Omental fat pad (tissue), 4 donors: ENCODE results near the gene ZNF467. TPM values are rescaled to one million over a fixed set of nuclear protein-coding genes. Genes with fewer than 3 reads are reported as not detected.

Experiments used
- ATAC-seq: fragments of 150-250 bp; one replicate; pipeline ENCODE4 v1.9.1; 2016; ENCODE audit warnings: mild to moderate bottlenecking, moderate library complexity; ENCODE audit not compliant: low FRiP score
- DNase-seq: peaks from one replicate; pipeline ENCODE4 v3.0.0-alpha.2; 2019; ENCODE audit warnings: low spot score
- CTCF ChIP-seq, 3 donors: fragments of 450-650 bp; IDR thresholded peaks; one replicate each; pipeline ENCODE4 v1.5.1; 2016 to 2017; ENCODE audit warnings: antibody characterized with exemption in 3 of 3, mild to moderate bottlenecking in 3 of 3, moderate library complexity in 2 of 3
- total RNA-seq, 4 donors: library from RNA; depleted of rRNA; stranded (reverse); fragments of >200 nt; gene quantifications; one replicate each; pipeline ENCODE4 v1.1.0, GENCODE V29; 2016

The ZNF467 gene
- total RNA-seq, 4 donors from 2014 or later = 4.2 to 15.8 (median 7.0) TPM

DNA sequence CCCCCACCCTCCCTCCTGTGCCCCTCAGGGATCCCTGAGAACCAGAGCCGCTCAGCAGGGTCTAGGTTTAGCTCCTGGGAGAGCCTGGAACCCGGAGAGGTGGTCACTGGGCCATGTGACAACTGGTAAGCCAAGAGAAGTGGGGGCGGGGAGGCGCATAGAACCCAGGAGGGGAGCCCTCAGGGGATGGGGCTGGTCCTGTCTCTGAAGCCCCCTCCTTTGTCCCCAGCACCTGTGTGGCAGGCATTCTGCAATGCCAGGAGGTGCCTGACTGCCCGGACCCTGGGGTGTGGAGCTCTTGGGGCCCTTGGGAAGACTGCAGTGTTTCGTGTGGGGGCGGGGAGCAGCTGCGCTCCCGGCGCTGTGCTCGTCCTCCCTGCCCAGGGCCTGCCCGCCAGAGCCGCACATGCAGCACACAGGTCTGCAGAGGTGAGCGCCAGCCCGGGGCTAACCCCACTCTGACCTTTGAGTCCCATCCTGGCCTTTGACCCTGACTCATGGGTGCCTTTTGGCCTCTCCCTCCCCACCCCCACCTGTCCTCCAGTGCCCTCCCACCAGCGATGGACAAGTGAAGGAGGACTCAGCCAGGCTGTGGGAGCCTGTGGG, 42.4 kb upstream of the ZNF467 start:
- no peak for TF ChIP-seq CTCF (IDR thresholded peaks at IDR 0.05)
- ATAC-seq = no peak
- DNase-seq = no peak

DNA sequence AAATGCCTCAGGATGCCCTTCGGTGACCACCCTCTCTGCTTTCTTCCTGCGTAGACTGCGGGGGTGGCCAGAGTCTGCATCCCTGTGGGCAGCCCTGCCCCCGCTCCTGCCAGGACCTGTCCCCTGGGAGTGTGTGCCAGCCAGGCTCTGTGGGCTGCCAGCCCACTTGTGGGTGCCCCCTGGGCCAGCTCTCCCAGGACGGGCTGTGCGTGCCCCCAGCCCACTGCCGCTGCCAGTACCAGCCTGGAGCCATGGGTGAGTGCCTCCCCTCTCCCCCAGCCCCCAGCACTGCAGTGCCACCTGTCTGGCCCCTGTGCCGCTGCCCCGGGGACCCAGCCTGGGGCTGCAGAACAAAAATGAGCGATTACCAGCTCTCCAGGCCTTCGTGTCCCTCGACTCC, 41.7 kb upstream of the ZNF467 start:
- no peak for TF ChIP-seq CTCF (IDR thresholded peaks at IDR 0.05)
- ATAC-seq = no peak
- no peak for DNase-seq

DNA sequence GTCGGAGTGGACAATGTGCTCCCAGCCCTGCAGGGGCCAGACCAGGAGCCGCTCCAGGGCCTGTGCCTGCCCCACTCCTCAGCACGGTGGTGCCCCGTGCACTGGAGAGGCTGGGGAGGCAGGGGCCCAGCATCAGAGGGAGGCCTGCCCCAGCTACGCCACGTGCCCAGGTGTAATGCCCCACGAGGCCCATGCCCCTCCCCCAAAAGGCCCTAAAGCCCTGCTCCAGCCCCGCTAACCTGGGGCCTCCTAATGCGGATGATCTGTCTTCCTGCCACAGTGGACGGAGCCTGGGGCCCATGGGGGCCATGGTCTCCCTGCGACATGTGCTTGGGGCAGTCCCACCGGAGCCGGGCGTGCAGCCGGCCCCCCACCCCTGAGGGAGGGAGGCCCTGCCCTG, 41.1 kb upstream of the ZNF467 start:
- ATAC-seq = no peak
- no peak for TF ChIP-seq CTCF (IDR thresholded peaks at IDR 0.05)
- no peak for DNase-seq

- ATAC-seq (no peak), DNase-seq (no peak)
- no peak for TF ChIP-seq CTCF (IDR thresholded peaks at IDR 0.05)
These were observed 40.1 kb upstream of the ZNF467 start for GRCh38 chr7:149813254-149814035.

DNA sequence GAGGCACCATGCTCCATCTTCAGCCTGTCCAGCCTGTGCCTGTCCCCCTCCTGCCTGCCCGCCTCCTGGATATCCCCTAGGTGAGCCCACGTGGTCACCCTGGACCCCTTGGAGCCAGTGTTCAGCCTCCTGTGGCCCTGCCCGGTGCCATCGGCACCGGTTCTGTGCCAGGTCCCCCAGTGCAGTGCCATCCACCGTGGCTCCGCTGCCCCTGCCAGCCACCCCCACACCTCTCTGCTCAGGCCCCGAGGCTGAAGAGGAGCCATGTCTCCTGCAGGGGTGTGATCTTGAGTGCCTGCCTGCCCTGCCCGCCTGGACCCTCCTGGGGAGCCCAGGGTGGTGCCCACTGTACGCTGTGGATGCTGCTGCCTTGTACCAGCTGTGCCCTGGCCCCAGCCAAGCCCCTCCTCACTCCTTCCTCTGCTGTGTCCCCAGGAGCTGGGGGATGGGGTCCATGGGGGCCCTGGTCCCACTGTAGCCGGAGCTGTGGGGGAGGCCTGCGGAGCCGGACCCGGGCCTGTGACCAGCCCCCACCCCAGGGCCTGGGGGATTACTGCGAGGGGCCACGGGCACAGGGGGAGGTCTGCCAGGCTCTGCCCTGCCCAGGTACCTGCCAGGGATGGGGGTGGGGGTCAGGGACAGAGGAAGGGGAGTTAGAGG, 38.6 kb upstream of the ZNF467 start:
- no peak for DNase-seq
- TF ChIP-seq CTCF (IDR thresholded peaks at IDR 0.05) = no peak
- no peak for ATAC-seq

- DNase-seq (no peak), ATAC-seq (no peak)
- no peak for TF ChIP-seq CTCF (IDR thresholded peaks at IDR 0.05)
These were observed 37.8 kb upstream of the ZNF467 start for GRCh38 chr7:149811221-149811620.
